Measurements from ENCODE around the gene PPP2R5C. TPM values are rescaled to one million over a fixed set of nuclear protein-coding genes. Genes with fewer than 3 reads are reported as not detected.

PPP2R5C gene
- total RNA-seq, 1 experiment from 2014 or later = 301 TPM

DNA sequence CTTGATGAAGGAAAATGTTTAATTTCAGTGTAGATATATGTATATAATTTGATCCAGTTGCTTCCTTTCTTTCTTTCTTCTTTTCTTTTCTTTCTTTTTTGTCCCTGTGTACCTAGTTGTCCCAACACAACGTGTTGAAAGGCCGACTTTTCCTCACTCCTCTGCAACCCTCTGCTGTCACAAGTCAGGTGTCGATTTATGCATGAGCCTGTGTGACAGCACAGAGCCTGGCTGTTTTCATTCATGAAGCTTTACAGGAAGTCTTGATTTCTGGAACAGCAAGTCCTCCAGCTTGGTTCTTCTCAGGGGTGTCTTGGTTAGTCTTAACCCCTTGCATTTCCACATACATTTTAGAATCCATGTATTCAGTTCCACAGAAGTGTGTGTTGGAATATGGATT is 88.1 kb downstream of the PPP2R5C start:
- H3K9me2 ChIP-seq (replicated peaks; ENCODE audit: insufficient read depth, low read length) = no peaks in the 10 kb centered on the region
- peak overlapping the region; percentile 82 for H3K27ac ChIP-seq (ENCODE audit: low read length)
- peak overlapping the region; percentile 42 for H3K4me3 ChIP-seq (ENCODE audit: low read length)
- peak; percentile 70 for DNase-seq
- H3K27me3 ChIP-seq (ENCODE audit: low read length) = no peaks in the 10 kb centered on the region
- peak overlapping the region; percentile 42 for H3K9ac ChIP-seq (ENCODE audit: low read length)
- H3K4me2 ChIP-seq (ENCODE audit: low read depth, low read length, poor library complexity, severe bottlenecking) = peak overlapping the region; percentile 73
- H4K20me1 ChIP-seq (ENCODE audit: insufficient read depth, low read depth, low read length) = 0 out of 2 replicates have a peak, but pooled peaks cover 6% of the 10 kb centered on the region
- H2AFZ ChIP-seq (ENCODE audit: low read length) = no peak overlapping the region
- peaks cover 81% of the 10 kb centered on the region for H3K4me1 ChIP-seq (ENCODE audit: low read length)
- no peaks in the 10 kb centered on the region for H3K36me3 ChIP-seq (ENCODE audit: insufficient read depth, low read length)
- H3K9me3 ChIP-seq (ENCODE audit: low read length) = no peaks in the 10 kb centered on the region
- H3K79me2 ChIP-seq (ENCODE audit: low read length) = peaks cover 92% of the 10 kb centered on the region

DNA sequence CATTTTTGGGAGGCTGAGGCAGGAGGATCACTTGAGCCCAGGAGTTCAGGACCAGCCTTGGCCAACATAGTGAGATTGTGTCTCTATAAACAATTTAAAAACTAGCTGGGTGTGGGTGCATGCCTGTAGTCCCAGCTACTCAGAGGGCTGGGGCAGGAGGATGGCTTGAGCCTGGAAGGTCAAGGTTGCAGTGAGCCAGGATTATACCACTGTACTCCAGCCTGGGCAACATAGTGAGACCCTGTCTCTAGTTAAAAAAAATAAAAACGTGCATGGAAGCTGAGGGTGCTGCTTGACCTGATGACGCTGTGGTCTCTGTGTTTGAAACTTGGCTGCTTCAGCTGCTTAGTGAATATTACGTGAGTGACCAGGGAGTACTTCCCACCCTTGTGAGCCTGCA is 89.7 kb downstream of the PPP2R5C start:
- H4K20me1 ChIP-seq (ENCODE audit: insufficient read depth, low read depth, low read length) = peaks cover 11% of the 10 kb centered on the region
- peak overlapping the region; percentile 73 for H3K4me2 ChIP-seq (ENCODE audit: low read depth, low read length, poor library complexity, severe bottlenecking)
- H3K79me2 ChIP-seq (ENCODE audit: low read length) = peaks cover 98% of the 10 kb centered on the region
- H3K27me3 ChIP-seq (ENCODE audit: low read length) = no peaks in the 10 kb centered on the region
- no peak for DNase-seq
- no peak overlapping the region; the same call in 1 of the 2 replicates for H3K4me3 ChIP-seq (ENCODE audit: low read length)
- no peak overlapping the region for H2AFZ ChIP-seq (ENCODE audit: low read length)
- H3K9me3 ChIP-seq (ENCODE audit: low read length) = no peaks in the 10 kb centered on the region
- H3K9ac ChIP-seq (ENCODE audit: low read length) = peak overlapping the region; percentile 4; the same call in 1 of the 2 replicates
- no peaks in the 10 kb centered on the region for H3K9me2 ChIP-seq (replicated peaks; ENCODE audit: insufficient read depth, low read length)
- peaks cover 1% of the 10 kb centered on the region; the same call in 1 of the 2 replicates for H3K36me3 ChIP-seq (ENCODE audit: insufficient read depth, low read length)
- peaks cover 66% of the 10 kb centered on the region for H3K4me1 ChIP-seq (ENCODE audit: low read length)
- H3K27ac ChIP-seq (ENCODE audit: low read length) = peak overlapping the region; percentile 82

DNA sequence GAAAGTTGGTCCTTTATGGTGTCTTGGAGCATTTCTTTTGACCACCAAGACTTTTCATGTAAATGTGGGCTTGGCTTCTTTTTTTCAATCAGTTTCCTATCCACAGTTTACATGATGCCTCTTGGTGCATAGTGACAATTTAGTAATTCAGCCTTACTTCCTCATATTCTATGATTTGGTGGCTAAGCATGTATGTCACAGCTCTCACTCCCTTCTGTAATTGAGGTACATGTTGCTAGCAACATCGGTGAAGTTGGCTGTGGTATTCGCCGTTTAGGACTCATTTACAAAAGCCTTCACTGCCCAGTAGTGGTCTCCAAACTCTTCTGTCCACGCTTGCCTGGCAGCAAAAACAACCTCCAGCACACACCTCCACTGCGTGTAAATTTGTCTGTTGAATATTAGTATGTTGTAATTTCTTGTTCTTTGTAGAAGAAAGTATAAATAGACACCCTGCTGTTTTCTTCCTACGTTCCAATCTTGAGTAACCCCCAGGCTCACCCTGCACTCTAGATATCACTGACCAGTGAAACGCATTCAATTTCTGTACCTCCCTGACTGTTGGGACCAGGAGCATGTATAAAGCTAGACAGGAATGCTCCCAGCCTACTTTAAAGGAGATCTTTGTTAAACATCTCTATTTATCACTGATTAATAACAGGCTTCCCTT is 90.4 kb downstream of the PPP2R5C start:
- H2AFZ ChIP-seq (ENCODE audit: low read length) = no peak overlapping the region
- peak overlapping the region; percentile 4; the same call in 1 of the 2 replicates for H3K9ac ChIP-seq (ENCODE audit: low read length)
- peaks cover 8% of the 10 kb centered on the region; the same call in 1 of the 2 replicates for H3K36me3 ChIP-seq (ENCODE audit: insufficient read depth, low read length)
- peak overlapping the region; percentile 82 for H3K27ac ChIP-seq (ENCODE audit: low read length)
- peaks cover 11% of the 10 kb centered on the region for H4K20me1 ChIP-seq (ENCODE audit: insufficient read depth, low read depth, low read length)
- H3K9me3 ChIP-seq (ENCODE audit: low read length) = no peaks in the 10 kb centered on the region
- no peaks in the 10 kb centered on the region for H3K27me3 ChIP-seq (ENCODE audit: low read length)
- DNase-seq = peak; percentile 80
- peaks cover 98% of the 10 kb centered on the region for H3K79me2 ChIP-seq (ENCODE audit: low read length)
- H3K4me1 ChIP-seq (ENCODE audit: low read length) = peaks cover 59% of the 10 kb centered on the region
- peak overlapping the region; percentile 73 for H3K4me2 ChIP-seq (ENCODE audit: low read depth, low read length, poor library complexity, severe bottlenecking)
- H3K4me3 ChIP-seq (ENCODE audit: low read length) = peak overlapping the region; percentile 3; the same call in 1 of the 2 replicates
- H3K9me2 ChIP-seq (replicated peaks; ENCODE audit: insufficient read depth, low read length) = no peaks in the 10 kb centered on the region

DNA sequence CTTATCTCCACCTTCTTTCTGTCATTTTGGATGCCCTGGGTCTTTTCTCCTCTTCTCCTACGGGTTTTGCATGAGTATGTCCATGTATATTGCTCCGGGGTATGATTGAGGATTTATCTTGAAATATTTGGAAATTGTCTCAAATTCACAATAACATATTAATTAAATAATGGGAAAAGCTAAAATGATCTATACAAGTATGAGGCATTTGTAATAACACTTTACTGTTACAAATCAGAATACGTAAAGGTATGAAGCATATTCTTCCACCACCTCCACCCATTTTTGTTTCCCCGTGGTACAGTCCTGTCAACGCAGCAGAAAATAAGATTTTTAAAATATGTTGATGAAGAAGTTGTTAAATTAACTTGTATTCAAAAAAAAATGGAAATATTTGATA is 91.3 kb downstream of the PPP2R5C start:
- no peak overlapping the region for H3K4me3 ChIP-seq (ENCODE audit: low read length)
- H3K27me3 ChIP-seq (ENCODE audit: low read length) = no peaks in the 10 kb centered on the region
- H3K27ac ChIP-seq (ENCODE audit: low read length) = peak overlapping the region; percentile 10; the same call in 1 of the 2 replicates
- DNase-seq = no peak
- peaks cover 15% of the 10 kb centered on the region; the same call in 1 of the 2 replicates for H3K36me3 ChIP-seq (ENCODE audit: insufficient read depth, low read length)
- no peaks in the 10 kb centered on the region for H3K9me3 ChIP-seq (ENCODE audit: low read length)
- no peak overlapping the region for H3K4me2 ChIP-seq (ENCODE audit: low read depth, low read length, poor library complexity, severe bottlenecking)
- H3K9ac ChIP-seq (ENCODE audit: low read length) = no peak overlapping the region
- H3K9me2 ChIP-seq (replicated peaks; ENCODE audit: insufficient read depth, low read length) = no peaks in the 10 kb centered on the region
- H3K79me2 ChIP-seq (ENCODE audit: low read length) = peaks cover 96% of the 10 kb centered on the region
- H4K20me1 ChIP-seq (ENCODE audit: insufficient read depth, low read depth, low read length) = peaks cover 11% of the 10 kb centered on the region
- H2AFZ ChIP-seq (ENCODE audit: low read length) = no peak overlapping the region
- H3K4me1 ChIP-seq (ENCODE audit: low read length) = peaks cover 53% of the 10 kb centered on the region

DNA sequence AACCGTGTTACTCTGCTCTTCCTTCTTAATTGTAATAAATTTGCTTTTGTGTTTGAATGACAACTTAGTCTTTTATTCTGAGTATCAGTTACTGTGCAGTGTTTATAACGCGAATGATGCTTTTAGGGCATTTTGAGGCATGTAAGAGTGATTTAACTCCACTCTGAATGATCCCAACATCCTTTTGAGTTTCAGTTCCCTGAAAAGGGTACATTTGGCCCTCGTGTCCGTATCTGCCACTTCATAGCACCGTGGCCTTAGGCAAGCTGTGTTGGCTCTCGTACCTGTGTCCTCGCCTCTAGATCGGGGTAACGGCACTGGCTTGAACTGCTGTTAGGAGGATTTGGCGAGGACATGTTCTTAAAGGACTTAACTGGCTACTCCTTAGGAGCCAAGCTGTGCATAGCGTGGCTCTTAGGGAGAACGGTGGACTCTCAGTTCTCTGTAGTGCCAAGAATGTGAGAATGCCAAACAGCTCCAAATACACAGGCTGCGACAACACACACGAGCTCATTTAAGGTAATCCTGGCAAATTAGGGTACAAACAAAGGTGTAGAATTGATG is 92.0 kb downstream of the PPP2R5C start:
- Histone ChIP-seq H3K4me1 (ENCODE audit: low read length) (peaks cover 50% of the 10 kb centered on the region), H3K9me2 (replicated peaks; ENCODE audit: insufficient read depth, low read length) (no peaks in the 10 kb centered on the region), H3K4me3 (ENCODE audit: low read length) (no peak overlapping the region), H2AFZ (ENCODE audit: low read length) (no peak overlapping the region), H3K36me3 (ENCODE audit: insufficient read depth, low read length) (peaks cover 15% of the 10 kb centered on the region; the same call in 1 of the 2 replicates), H3K27ac (ENCODE audit: low read length) (peak overlapping the region; percentile 10; the same call in 1 of the 2 replicates), H3K4me2 (ENCODE audit: low read depth, low read length, poor library complexity, severe bottlenecking) (no peak overlapping the region), H3K27me3 (ENCODE audit: low read length) (no peaks in the 10 kb centered on the region), H3K9ac (ENCODE audit: low read length) (no peak overlapping the region), H3K9me3 (ENCODE audit: low read length) (no peaks in the 10 kb centered on the region), H3K79me2 (ENCODE audit: low read length) (peaks cover 95% of the 10 kb centered on the region), H4K20me1 (ENCODE audit: insufficient read depth, low read depth, low read length) (peaks cover 11% of the 10 kb centered on the region)
- DNase-seq = no peak

DNA sequence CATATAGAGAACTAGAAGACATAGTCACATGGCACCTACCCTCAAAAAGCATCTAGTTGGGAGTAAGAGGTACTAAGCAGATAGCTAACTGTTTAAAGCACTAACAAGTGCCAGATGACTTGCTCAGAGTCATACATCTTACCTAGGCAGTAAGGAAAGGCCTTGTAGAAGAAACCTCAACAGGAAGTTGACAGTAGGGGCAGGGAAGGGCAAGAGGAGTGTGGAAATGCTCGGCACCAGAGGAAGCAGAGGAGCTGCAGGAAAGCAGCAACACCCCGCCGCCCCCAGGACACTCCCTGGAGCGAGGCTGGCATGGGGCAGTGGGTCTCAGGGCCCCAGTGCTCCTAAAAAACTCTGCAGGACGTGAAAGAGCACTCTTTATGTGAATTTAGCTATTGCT is 92.9 kb downstream of the PPP2R5C start:
- Histone ChIP-seq H3K27me3 (ENCODE audit: low read length) (no peaks in the 10 kb centered on the region), H2AFZ (ENCODE audit: low read length) (no peak overlapping the region), H3K9me2 (replicated peaks; ENCODE audit: insufficient read depth, low read length) (no peaks in the 10 kb centered on the region), H3K4me1 (ENCODE audit: low read length) (peaks cover 42% of the 10 kb centered on the region), H3K9ac (ENCODE audit: low read length) (no peak overlapping the region), H3K4me3 (ENCODE audit: low read length) (no peak overlapping the region), H3K79me2 (ENCODE audit: low read length) (peaks cover 95% of the 10 kb centered on the region), H4K20me1 (ENCODE audit: insufficient read depth, low read depth, low read length) (peaks cover 11% of the 10 kb centered on the region), H3K36me3 (ENCODE audit: insufficient read depth, low read length) (peaks cover 15% of the 10 kb centered on the region; the same call in 1 of the 2 replicates), H3K27ac (ENCODE audit: low read length) (no peak overlapping the region), H3K9me3 (ENCODE audit: low read length) (no peaks in the 10 kb centered on the region), H3K4me2 (ENCODE audit: low read depth, low read length, poor library complexity, severe bottlenecking) (no peak overlapping the region)
- DNase-seq = no peak

DNA sequence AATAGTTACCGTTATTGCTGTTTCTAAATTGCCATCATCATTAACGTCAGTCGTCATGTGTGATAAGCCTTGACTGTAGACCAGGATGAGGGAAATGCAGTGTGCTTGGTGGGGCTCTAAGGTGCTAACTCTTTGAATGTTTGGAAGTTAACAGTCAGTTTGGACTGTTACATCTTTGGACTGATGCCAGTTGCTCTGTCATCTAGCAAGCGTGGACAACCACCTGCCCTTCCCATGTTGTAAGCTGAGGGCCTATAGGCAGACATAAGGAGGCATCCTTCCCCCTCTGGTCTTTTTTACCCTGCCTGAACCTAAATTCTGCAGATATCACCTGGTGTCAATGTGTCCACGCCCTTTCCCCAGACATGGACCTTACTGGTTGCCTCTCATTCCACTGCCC is 94.4 kb downstream of the PPP2R5C start:
- Histone ChIP-seq H3K9ac (ENCODE audit: low read length) (no peak overlapping the region), H3K27ac (ENCODE audit: low read length) (no peak overlapping the region), H2AFZ (ENCODE audit: low read length) (no peak overlapping the region), H3K4me3 (ENCODE audit: low read length) (no peak overlapping the region), H3K4me1 (ENCODE audit: low read length) (peaks cover 26% of the 10 kb centered on the region), H3K79me2 (ENCODE audit: low read length) (peaks cover 95% of the 10 kb centered on the region), H3K36me3 (ENCODE audit: insufficient read depth, low read length) (peaks cover 19% of the 10 kb centered on the region; the same call in 1 of the 2 replicates), H3K4me2 (ENCODE audit: low read depth, low read length, poor library complexity, severe bottlenecking) (no peak overlapping the region), H3K9me3 (ENCODE audit: low read length) (no peaks in the 10 kb centered on the region), H4K20me1 (ENCODE audit: insufficient read depth, low read depth, low read length) (peaks cover 7% of the 10 kb centered on the region), H3K9me2 (replicated peaks; ENCODE audit: insufficient read depth, low read length) (no peaks in the 10 kb centered on the region), H3K27me3 (ENCODE audit: low read length) (no peaks in the 10 kb centered on the region)
- DNase-seq = no peak

DNA sequence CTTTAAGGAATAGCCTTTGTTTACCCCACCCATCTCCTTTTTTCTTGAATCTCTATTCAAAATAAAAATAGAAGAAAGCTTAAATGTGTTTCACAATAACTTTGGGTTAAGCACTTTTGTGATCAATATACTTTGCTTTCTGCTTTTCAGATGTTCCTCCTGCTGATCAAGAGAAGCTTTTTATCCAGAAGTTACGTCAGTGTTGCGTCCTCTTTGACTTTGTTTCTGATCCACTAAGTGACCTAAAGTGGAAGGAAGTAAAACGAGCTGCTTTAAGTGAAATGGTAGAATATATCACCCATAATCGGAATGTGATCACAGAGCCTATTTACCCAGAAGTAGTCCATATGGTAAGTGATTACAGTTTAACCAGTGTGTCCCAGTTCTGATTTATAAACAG is 95.0 kb downstream of the PPP2R5C start:
- Histone ChIP-seq H3K4me3 (ENCODE audit: low read length) (no peak overlapping the region), H4K20me1 (ENCODE audit: insufficient read depth, low read depth, low read length) (peaks cover 6% of the 10 kb centered on the region), H3K4me2 (ENCODE audit: low read depth, low read length, poor library complexity, severe bottlenecking) (no peak overlapping the region), H3K79me2 (ENCODE audit: low read length) (peaks cover 95% of the 10 kb centered on the region), H3K9ac (ENCODE audit: low read length) (no peak overlapping the region), H2AFZ (ENCODE audit: low read length) (no peak overlapping the region), H3K9me2 (replicated peaks; ENCODE audit: insufficient read depth, low read length) (no peaks in the 10 kb centered on the region), H3K27me3 (ENCODE audit: low read length) (no peaks in the 10 kb centered on the region), H3K27ac (ENCODE audit: low read length) (no peak overlapping the region), H3K4me1 (ENCODE audit: low read length) (peaks cover 20% of the 10 kb centered on the region), H3K36me3 (ENCODE audit: insufficient read depth, low read length) (peaks cover 20% of the 10 kb centered on the region; the same call in 1 of the 2 replicates), H3K9me3 (ENCODE audit: low read length) (no peaks in the 10 kb centered on the region)
- no peak for DNase-seq
